Pons (tissue), 1 donor: ENCODE data around the gene KIAA1671.
"Not testable (repeated sequence)": the region's sequence is repeated elsewhere in the genome, so short reads cannot be mapped to it uniquely, and the experiment has no call there.

ENCODE experiments used
- DNase-seq: peaks from one replicate; pipeline ENCODE4 v3.0.0-alpha.2; 2016; ENCODE audit warnings: low spot score

KIAA1671 gene

GRCh38 chr22:25235547-25236290 lies 283.2 kb downstream of the KIAA1671 start:
- peak; percentile 20 for DNase-seq

GRCh38 chr22:25236417-25236816 lies 283.9 kb downstream of the KIAA1671 start:
- DNase-seq: no peak

GRCh38 chr22:25237503-25237902 lies 285.0 kb downstream of the KIAA1671 start:
- no peak for DNase-seq

- not testable (repeated sequence) for DNase-seq
Measured at GRCh38 chr22:25238058-25238457, 285.5 kb downstream of the KIAA1671 start.
